GM12878 (cell line): ENCODE results near the gene GSTM5. TPM values are rescaled to one million over a fixed set of nuclear protein-coding genes. Genes with fewer than 3 reads are reported as not detected.

Experiments used
- NR2C1 ChIP-seq: fragments of 450-650 bp; IDR thresholded peaks from 2 replicates; pipeline ENCODE4 v1.6.1; 2017; ENCODE audit warnings: antibody characterized with exemption, mild to moderate bottlenecking, moderate library complexity
- STAT3 ChIP-seq: IDR thresholded peaks from 2 replicates; pipeline ENCODE4 v1.6.1; 2011; ENCODE audit warnings: low read depth, low read length, improper control_type of control experiment
- polyA plus RNA-seq, 11 experiments: library from polyadenylated mRNA; depleted of rRNA in 4 of 11; unstranded in 6 of 11; stranded (reverse) in 5 of 11; fragments of >200 nt; fragmentation: Nextera tagmentation in 4 of 11; fragmentation: Illumina TruSeq in 1 of 11; extraction: Ambion mirVana in 4 of 11; extraction: Trizol in 1 of 11; gene quantifications; 1 replicate in 1 of 11; 2 replicates in 10 of 11; pipeline versions ENCODE4 v1.2.1 to v1.2.3, GENCODE V29; 2011 to 2016; ENCODE audit warnings: inconsistent platforms in 2 of 11, missing spikeins in 2 of 11, low read depth in 1 of 11
- total RNA-seq, 4 experiments: library from RNA; depleted of rRNA in 3 of 4; stranded (reverse); fragments of >200 nt in 3 of 4; fragmentation: Illumina TruSeq in 1 of 4; extraction: Trizol in 1 of 4; gene quantifications; 2 replicates each; pipeline versions ENCODE4 v1.2.1 to v1.2.3, GENCODE V29; 2013 to 2021
- TF ChIP-seq, protein P1 (sequence below): fragments of 450-650 bp; IDR thresholded peaks from 2 replicates; pipeline ENCODE4 v1.6.1; 2017; ENCODE audit warnings: mild to moderate bottlenecking, moderate library complexity
- TF ChIP-seq, protein P2 (sequence below): IDR thresholded peaks from 2 replicates; pipeline ENCODE4 v1.6.1; 2012; ENCODE audit warnings: improper control_type of control experiment, low read depth, low read length; ENCODE audit not compliant: insufficient replicate concordance

GSTM5 gene
- total and polyA plus RNA-seq, 10 of the 15 experiments (the other 5 are each of a cell fraction or from before 2014, with no cell fraction given) = 0.10 to 0.37 (median 0.26) TPM; not detected in 1

GRCh38 chr1:109721042-109721441 lies 9.0 kb downstream of the GSTM5 start (continued):
- TF ChIP-seq, protein P1, sequence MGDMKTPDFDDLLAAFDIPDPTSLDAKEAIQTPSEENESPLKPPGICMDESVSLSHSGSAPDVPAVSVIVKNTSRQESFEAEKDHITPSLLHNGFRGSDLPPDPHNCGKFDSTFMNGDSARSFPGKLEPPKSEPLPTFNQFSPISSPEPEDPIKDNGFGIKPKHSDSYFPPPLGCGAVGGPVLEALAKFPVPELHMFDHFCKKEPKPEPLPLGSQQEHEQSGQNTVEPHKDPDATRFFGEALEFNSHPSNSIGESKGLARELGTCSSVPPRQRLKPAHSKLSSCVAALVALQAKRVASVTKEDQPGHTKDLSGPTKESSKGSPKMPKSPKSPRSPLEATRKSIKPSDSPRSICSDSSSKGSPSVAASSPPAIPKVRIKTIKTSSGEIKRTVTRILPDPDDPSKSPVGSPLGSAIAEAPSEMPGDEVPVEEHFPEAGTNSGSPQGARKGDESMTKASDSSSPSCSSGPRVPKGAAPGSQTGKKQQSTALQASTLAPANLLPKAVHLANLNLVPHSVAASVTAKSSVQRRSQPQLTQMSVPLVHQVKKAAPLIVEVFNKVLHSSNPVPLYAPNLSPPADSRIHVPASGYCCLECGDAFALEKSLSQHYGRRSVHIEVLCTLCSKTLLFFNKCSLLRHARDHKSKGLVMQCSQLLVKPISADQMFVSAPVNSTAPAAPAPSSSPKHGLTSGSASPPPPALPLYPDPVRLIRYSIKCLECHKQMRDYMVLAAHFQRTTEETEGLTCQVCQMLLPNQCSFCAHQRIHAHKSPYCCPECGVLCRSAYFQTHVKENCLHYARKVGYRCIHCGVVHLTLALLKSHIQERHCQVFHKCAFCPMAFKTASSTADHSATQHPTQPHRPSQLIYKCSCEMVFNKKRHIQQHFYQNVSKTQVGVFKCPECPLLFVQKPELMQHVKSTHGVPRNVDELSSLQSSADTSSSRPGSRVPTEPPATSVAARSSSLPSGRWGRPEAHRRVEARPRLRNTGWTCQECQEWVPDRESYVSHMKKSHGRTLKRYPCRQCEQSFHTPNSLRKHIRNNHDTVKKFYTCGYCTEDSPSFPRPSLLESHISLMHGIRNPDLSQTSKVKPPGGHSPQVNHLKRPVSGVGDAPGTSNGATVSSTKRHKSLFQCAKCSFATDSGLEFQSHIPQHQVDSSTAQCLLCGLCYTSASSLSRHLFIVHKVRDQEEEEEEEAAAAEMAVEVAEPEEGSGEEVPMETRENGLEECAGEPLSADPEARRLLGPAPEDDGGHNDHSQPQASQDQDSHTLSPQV = no peak
- TF ChIP-seq NR2C1 (no peak), STAT3 (no peak)
- TF ChIP-seq, protein P2, sequence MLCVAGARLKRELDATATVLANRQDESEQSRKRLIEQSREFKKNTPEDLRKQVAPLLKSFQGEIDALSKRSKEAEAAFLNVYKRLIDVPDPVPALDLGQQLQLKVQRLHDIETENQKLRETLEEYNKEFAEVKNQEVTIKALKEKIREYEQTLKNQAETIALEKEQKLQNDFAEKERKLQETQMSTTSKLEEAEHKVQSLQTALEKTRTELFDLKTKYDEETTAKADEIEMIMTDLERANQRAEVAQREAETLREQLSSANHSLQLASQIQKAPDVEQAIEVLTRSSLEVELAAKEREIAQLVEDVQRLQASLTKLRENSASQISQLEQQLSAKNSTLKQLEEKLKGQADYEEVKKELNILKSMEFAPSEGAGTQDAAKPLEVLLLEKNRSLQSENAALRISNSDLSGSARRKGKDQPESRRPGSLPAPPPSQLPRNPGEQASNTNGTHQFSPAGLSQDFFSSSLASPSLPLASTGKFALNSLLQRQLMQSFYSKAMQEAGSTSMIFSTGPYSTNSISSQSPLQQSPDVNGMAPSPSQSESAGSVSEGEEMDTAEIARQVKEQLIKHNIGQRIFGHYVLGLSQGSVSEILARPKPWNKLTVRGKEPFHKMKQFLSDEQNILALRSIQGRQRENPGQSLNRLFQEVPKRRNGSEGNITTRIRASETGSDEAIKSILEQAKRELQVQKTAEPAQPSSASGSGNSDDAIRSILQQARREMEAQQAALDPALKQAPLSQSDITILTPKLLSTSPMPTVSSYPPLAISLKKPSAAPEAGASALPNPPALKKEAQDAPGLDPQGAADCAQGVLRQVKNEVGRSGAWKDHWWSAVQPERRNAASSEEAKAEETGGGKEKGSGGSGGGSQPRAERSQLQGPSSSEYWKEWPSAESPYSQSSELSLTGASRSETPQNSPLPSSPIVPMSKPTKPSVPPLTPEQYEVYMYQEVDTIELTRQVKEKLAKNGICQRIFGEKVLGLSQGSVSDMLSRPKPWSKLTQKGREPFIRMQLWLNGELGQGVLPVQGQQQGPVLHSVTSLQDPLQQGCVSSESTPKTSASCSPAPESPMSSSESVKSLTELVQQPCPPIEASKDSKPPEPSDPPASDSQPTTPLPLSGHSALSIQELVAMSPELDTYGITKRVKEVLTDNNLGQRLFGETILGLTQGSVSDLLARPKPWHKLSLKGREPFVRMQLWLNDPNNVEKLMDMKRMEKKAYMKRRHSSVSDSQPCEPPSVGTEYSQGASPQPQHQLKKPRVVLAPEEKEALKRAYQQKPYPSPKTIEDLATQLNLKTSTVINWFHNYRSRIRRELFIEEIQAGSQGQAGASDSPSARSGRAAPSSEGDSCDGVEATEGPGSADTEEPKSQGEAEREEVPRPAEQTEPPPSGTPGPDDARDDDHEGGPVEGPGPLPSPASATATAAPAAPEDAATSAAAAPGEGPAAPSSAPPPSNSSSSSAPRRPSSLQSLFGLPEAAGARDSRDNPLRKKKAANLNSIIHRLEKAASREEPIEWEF = no peak
